Neural cell (in vitro differentiated cells): ENCODE results near the gene RANGAP1.

ENCODE experiments used
- EZH2 ChIP-seq: fragments of 200-600, 300-800 bp; shearing (Covaris generic), sonication (generic); IDR thresholded peaks from 2 replicates; pipeline ENCODE4 v1.6.1; 2014; ENCODE audit warnings: antibody characterized with exemption, low read length, borderline replicate concordance, mild to moderate bottlenecking; ENCODE audit not compliant: insufficient read depth, poor library complexity, severe bottlenecking
- MXI1 ChIP-seq: fragments of 450-650 bp; conservative IDR thresholded peaks from 2 replicates; pipeline ENCODE4 v1.6.1; 2014; ENCODE audit warnings: antibody characterized with exemption, mild to moderate bottlenecking; ENCODE audit not compliant: poor library complexity, severe bottlenecking
- POLR2AphosphoS5 ChIP-seq: IDR thresholded peaks from 2 replicates; pipeline ENCODE4 v1.6.1; 2012
- RAD21 ChIP-seq: fragments of 450-650 bp; conservative IDR thresholded peaks from 2 replicates; pipeline ENCODE4 v1.6.1; 2014; ENCODE audit warnings: antibody characterized with exemption, mild to moderate bottlenecking, moderate library complexity
- SMC3 ChIP-seq: fragments of 450-650 bp; conservative IDR thresholded peaks from 2 replicates; pipeline ENCODE4 v1.6.1; 2014; ENCODE audit warnings: antibody characterized with exemption, mild to moderate bottlenecking, moderate library complexity; ENCODE audit not compliant: poor library complexity
- TF ChIP-seq, protein P1 (sequence below): IDR thresholded peaks from 2 replicates; pipeline ENCODE4 v1.6.1; 2012; ENCODE audit warnings: borderline replicate concordance
- TF ChIP-seq, protein P2 (sequence below): fragments of 450-650 bp; IDR thresholded peaks from 2 replicates; pipeline ENCODE4 v1.5.1; 2014; ENCODE audit warnings: antibody characterized with exemption, mild to moderate bottlenecking, moderate library complexity; ENCODE audit not compliant: poor library complexity, severe bottlenecking

DNA sequence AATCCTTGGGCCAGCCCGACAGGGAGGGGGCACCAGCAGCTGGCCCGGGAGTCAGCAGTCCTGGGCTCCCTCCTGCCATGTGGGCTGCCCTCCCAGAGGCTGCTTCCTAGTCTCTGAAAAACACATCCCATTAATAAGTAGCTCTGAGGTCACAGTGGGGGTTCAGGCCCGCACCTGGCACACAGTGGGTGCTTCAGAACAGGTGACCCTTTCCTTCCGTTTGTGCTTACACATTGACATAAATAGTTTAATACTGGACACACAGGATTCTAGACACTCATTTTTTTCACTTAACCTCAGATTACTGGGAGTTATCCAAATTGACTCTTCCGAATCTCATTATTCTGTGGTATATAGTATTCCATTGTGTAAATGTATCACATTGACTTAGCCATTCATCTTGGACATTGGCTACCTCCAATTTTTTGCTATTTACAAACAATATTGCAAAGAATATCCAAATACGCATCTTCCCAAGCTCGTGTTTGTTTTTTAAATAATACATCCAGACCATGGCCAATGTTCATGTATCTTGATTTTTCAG, 44.8 kb downstream of the RANGAP1 start:
- TF ChIP-seq, protein P1, sequence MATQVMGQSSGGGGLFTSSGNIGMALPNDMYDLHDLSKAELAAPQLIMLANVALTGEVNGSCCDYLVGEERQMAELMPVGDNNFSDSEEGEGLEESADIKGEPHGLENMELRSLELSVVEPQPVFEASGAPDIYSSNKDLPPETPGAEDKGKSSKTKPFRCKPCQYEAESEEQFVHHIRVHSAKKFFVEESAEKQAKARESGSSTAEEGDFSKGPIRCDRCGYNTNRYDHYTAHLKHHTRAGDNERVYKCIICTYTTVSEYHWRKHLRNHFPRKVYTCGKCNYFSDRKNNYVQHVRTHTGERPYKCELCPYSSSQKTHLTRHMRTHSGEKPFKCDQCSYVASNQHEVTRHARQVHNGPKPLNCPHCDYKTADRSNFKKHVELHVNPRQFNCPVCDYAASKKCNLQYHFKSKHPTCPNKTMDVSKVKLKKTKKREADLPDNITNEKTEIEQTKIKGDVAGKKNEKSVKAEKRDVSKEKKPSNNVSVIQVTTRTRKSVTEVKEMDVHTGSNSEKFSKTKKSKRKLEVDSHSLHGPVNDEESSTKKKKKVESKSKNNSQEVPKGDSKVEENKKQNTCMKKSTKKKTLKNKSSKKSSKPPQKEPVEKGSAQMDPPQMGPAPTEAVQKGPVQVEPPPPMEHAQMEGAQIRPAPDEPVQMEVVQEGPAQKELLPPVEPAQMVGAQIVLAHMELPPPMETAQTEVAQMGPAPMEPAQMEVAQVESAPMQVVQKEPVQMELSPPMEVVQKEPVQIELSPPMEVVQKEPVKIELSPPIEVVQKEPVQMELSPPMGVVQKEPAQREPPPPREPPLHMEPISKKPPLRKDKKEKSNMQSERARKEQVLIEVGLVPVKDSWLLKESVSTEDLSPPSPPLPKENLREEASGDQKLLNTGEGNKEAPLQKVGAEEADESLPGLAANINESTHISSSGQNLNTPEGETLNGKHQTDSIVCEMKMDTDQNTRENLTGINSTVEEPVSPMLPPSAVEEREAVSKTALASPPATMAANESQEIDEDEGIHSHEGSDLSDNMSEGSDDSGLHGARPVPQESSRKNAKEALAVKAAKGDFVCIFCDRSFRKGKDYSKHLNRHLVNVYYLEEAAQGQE, result no peak
- TF ChIP-seq, protein P2, sequence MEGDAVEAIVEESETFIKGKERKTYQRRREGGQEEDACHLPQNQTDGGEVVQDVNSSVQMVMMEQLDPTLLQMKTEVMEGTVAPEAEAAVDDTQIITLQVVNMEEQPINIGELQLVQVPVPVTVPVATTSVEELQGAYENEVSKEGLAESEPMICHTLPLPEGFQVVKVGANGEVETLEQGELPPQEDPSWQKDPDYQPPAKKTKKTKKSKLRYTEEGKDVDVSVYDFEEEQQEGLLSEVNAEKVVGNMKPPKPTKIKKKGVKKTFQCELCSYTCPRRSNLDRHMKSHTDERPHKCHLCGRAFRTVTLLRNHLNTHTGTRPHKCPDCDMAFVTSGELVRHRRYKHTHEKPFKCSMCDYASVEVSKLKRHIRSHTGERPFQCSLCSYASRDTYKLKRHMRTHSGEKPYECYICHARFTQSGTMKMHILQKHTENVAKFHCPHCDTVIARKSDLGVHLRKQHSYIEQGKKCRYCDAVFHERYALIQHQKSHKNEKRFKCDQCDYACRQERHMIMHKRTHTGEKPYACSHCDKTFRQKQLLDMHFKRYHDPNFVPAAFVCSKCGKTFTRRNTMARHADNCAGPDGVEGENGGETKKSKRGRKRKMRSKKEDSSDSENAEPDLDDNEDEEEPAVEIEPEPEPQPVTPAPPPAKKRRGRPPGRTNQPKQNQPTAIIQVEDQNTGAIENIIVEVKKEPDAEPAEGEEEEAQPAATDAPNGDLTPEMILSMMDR, result no peak
- no peak for TF ChIP-seq MXI1
- TF ChIP-seq POLR2AphosphoS5, result no peak
- no peak for TF ChIP-seq EZH2
- no peak for TF ChIP-seq SMC3
- no peak for TF ChIP-seq RAD21
